Measurements from ENCODE around the gene OTOG.

GRCh38 chr11:17596711-17597110, 49.7 kb downstream of the OTOG start:
- TF ChIP-seq CTCF (conservative IDR thresholded peaks at IDR 0.05; ENCODE audit: low read length): no peak
- no peak for TF ChIP-seq EZH2phosphoT487 (IDR thresholded peaks at IDR 0.05; ENCODE audit: borderline replicate concordance)
